HepG2 (cell line): ENCODE results near the gene PCYT2. TPM values are rescaled to one million over a fixed set of nuclear protein-coding genes. Genes with fewer than 3 reads are reported as not detected.

Experiments
- FOXC1 ChIP-seq: sonication (generic); formaldehyde crosslinking; IDR thresholded peaks from 2 replicates; pipeline ENCODE4 v1.8.0; 2022; ENCODE audit warnings: mild to moderate bottlenecking, missing genetic modification reagents, borderline replicate concordance
- RELA ChIP-seq: sonication (generic); formaldehyde crosslinking; IDR thresholded peaks from 2 replicates; pipeline ENCODE4 v1.4.0; 2020; ENCODE audit warnings: missing genetic modification reagents
- RFX1 ChIP-seq: fragments of 450-650 bp; IDR thresholded peaks from 2 replicates; pipeline ENCODE4 v1.6.1; 2017
- TAF15 ChIP-seq: fragments of 200-400 bp; formaldehyde crosslinking; IDR thresholded peaks from one replicate; pipeline ENCODE4 v1.6.1; 2018; ENCODE audit warnings: mild to moderate bottlenecking, low read depth, low read length; ENCODE audit not compliant: poor library complexity, severe bottlenecking
- ZMYM4 ChIP-seq: sonication (generic); formaldehyde crosslinking; IDR thresholded peaks from 2 replicates; pipeline ENCODE4 v1.8.1; 2023; ENCODE audit warnings: mild to moderate bottlenecking, missing genetic modification reagents
- ZNF235 ChIP-seq: sonication (generic); formaldehyde crosslinking; IDR thresholded peaks from 2 replicates; pipeline ENCODE4 v1.8.1; 2023; ENCODE audit warnings: mild to moderate bottlenecking, missing genetic modification reagents, borderline replicate concordance
- ZNF251 ChIP-seq: sonication (generic); formaldehyde crosslinking; IDR thresholded peaks from 2 replicates; pipeline ENCODE4 v1.9.0; 2021; ENCODE audit warnings: mild to moderate bottlenecking, missing genetic modification reagents
- ZNF34 ChIP-seq: sonication (generic); formaldehyde crosslinking; IDR thresholded peaks from 2 replicates; pipeline ENCODE4 v1.4.0; 2020; ENCODE audit warnings: mild to moderate bottlenecking, missing genetic modification reagents, borderline replicate concordance
- ZNF747 ChIP-seq: sonication (generic); formaldehyde crosslinking; IDR thresholded peaks from 2 replicates; pipeline ENCODE4 v1.8.1; 2023; ENCODE audit warnings: missing genetic modification reagents, mild to moderate bottlenecking, borderline replicate concordance
- polyA plus RNA-seq, 8 experiments: library from polyadenylated mRNA; depleted of rRNA in 3 of 8; stranded (reverse) in 7 of 8; unstranded in 1 of 8; fragments of >200 nt; fragmentation: Illumina TruSeq in 4 of 8; extraction: Trizol in 4 of 8; gene quantifications; 2 replicates each; pipeline versions ENCODE4 v1.2.1 to v1.2.3, GENCODE V29; 2011 to 2016; ENCODE audit warnings: low read depth in 4 of 8, missing spikeins in 1 of 8, mixed read lengths in 1 of 8; ENCODE audit not compliant: insufficient read depth in 1 of 8
- total RNA-seq, 5 experiments: library from RNA; depleted of rRNA; stranded (reverse); fragments of >200 nt; fragmentation: Illumina TruSeq; extraction: Trizol; gene quantifications; 2 replicates each; pipeline ENCODE4 v1.2.3, GENCODE V29; 2016; ENCODE audit warnings: low read depth in 1 of 5
- TF ChIP-seq, protein P1 (sequence below): sonication (generic); formaldehyde crosslinking; IDR thresholded peaks from 2 replicates; pipeline ENCODE4 v1.4.0; 2020; ENCODE audit warnings: missing genetic modification reagents
- TF ChIP-seq, protein P2 (sequence below): sonication (generic); formaldehyde crosslinking; IDR thresholded peaks from 2 replicates; pipeline ENCODE4 v1.5.1; 2020; ENCODE audit warnings: mild to moderate bottlenecking, moderate library complexity, missing genetic modification reagents
- TF ChIP-seq, protein P3 (sequence below), 2 experiments: IDR thresholded peaks; 2 replicates each; pipeline ENCODE4 v1.6.1; 2011 to 2012; ENCODE audit warnings: low read length in 2 of 2, borderline replicate concordance in 1 of 2, low read depth in 1 of 2, mild to moderate bottlenecking in 1 of 2, moderate library complexity in 1 of 2
- TF ChIP-seq, protein P4 (sequence below): sonication (generic); formaldehyde crosslinking; IDR thresholded peaks from 2 replicates; pipeline ENCODE4 v1.8.1; 2023; ENCODE audit warnings: mild to moderate bottlenecking, missing genetic modification reagents
- TF ChIP-seq, protein P5 (sequence below): sonication (generic); formaldehyde crosslinking; IDR thresholded peaks from 2 replicates; pipeline ENCODE4 v1.5.1; 2020; ENCODE audit warnings: missing genetic modification reagents, mild to moderate bottlenecking, borderline replicate concordance

PCYT2 gene
- total and polyA plus RNA-seq, 2 of the 13 experiments (the other 11 are each of a cell fraction or from before 2014, with no cell fraction given), result 147 to 297 TPM

DNA sequence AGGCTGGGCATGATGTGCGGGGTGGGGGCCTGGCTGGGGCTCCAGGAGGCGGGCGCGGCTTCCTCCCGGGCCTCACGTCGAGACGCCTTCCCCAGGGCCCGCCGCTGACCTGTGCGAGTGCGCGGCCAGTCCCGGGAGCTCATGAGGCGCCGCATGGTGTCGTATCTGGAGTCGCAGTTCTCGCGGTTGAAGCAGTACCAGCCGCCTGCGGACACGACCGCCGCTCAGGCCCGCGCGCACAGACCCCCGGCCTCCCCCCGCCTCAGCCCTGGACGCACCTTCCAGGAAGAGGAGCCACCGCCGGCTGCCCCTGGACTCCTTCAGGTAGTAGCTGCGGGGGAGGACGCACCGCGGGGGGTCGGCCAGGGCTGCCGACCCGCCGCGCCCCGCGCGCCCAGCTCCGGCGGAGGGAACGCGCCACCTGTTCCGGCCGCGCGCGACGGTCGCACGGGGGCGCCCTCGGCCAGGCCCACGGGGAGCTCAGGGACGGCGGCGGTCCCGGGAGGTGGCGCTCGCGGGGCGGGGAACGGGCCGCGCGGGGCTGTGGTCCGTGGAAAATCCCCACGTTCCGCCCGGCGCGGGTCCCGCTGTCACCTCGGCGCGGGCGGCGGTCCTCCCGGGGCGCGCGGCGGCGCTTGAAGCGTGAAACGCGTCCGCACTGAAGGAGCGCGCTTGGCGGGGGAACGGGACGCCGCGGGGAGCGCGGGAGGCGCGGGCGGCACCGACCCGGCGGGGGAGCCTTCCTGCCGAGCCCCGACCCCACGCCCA lies 48.3 kb upstream of the PCYT2 start (continued):
- TF ChIP-seq, protein P1, sequence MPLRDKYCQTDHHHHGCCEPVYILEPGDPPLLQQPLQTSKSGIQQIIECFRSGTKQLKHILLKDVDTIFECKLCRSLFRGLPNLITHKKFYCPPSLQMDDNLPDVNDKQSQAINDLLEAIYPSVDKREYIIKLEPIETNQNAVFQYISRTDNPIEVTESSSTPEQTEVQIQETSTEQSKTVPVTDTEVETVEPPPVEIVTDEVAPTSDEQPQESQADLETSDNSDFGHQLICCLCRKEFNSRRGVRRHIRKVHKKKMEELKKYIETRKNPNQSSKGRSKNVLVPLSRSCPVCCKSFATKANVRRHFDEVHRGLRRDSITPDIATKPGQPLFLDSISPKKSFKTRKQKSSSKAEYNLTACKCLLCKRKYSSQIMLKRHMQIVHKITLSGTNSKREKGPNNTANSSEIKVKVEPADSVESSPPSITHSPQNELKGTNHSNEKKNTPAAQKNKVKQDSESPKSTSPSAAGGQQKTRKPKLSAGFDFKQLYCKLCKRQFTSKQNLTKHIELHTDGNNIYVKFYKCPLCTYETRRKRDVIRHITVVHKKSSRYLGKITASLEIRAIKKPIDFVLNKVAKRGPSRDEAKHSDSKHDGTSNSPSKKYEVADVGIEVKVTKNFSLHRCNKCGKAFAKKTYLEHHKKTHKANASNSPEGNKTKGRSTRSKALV (CRISPR knock-in tag), result no peak
- TF ChIP-seq ZNF251 (CRISPR knock-in tag), result 0 out of 2 replicates have a peak, but pooled peaks have one; percentile 44
- TF ChIP-seq, protein P2, sequence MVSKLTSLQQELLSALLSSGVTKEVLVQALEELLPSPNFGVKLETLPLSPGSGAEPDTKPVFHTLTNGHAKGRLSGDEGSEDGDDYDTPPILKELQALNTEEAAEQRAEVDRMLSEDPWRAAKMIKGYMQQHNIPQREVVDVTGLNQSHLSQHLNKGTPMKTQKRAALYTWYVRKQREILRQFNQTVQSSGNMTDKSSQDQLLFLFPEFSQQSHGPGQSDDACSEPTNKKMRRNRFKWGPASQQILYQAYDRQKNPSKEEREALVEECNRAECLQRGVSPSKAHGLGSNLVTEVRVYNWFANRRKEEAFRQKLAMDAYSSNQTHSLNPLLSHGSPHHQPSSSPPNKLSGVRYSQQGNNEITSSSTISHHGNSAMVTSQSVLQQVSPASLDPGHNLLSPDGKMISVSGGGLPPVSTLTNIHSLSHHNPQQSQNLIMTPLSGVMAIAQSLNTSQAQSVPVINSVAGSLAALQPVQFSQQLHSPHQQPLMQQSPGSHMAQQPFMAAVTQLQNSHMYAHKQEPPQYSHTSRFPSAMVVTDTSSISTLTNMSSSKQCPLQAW (CRISPR knock-in tag), result no peak
- TF ChIP-seq, protein P3, sequence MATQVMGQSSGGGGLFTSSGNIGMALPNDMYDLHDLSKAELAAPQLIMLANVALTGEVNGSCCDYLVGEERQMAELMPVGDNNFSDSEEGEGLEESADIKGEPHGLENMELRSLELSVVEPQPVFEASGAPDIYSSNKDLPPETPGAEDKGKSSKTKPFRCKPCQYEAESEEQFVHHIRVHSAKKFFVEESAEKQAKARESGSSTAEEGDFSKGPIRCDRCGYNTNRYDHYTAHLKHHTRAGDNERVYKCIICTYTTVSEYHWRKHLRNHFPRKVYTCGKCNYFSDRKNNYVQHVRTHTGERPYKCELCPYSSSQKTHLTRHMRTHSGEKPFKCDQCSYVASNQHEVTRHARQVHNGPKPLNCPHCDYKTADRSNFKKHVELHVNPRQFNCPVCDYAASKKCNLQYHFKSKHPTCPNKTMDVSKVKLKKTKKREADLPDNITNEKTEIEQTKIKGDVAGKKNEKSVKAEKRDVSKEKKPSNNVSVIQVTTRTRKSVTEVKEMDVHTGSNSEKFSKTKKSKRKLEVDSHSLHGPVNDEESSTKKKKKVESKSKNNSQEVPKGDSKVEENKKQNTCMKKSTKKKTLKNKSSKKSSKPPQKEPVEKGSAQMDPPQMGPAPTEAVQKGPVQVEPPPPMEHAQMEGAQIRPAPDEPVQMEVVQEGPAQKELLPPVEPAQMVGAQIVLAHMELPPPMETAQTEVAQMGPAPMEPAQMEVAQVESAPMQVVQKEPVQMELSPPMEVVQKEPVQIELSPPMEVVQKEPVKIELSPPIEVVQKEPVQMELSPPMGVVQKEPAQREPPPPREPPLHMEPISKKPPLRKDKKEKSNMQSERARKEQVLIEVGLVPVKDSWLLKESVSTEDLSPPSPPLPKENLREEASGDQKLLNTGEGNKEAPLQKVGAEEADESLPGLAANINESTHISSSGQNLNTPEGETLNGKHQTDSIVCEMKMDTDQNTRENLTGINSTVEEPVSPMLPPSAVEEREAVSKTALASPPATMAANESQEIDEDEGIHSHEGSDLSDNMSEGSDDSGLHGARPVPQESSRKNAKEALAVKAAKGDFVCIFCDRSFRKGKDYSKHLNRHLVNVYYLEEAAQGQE (IDR thresholded peaks at IDR 0.05; ENCODE audit: borderline replicate concordance in 1 of 2, low read depth in 1 of 2, low read length in 2 of 2), result no peak
- TF ChIP-seq, protein P4, sequence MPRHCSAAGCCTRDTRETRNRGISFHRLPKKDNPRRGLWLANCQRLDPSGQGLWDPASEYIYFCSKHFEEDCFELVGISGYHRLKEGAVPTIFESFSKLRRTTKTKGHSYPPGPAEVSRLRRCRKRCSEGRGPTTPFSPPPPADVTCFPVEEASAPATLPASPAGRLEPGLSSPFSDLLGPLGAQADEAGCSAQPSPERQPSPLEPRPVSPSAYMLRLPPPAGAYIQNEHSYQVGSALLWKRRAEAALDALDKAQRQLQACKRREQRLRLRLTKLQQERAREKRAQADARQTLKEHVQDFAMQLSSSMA (CRISPR knock-in tag), result no peak
- TF ChIP-seq RELA (CRISPR knock-in tag), result no peak
- TF ChIP-seq FOXC1 (CRISPR knock-in tag), result no peak
- no peak for TF ChIP-seq ZNF34 (CRISPR knock-in tag)
- TF ChIP-seq ZNF747 (CRISPR knock-in tag), result 0 out of 2 replicates have a peak, but pooled peaks have one; percentile 53
- TF ChIP-seq TAF15, result peak; percentile 42
- TF ChIP-seq ZMYM4 (CRISPR knock-in tag), result no peak
- no peak for TF ChIP-seq RFX1
- TF ChIP-seq, protein P5, sequence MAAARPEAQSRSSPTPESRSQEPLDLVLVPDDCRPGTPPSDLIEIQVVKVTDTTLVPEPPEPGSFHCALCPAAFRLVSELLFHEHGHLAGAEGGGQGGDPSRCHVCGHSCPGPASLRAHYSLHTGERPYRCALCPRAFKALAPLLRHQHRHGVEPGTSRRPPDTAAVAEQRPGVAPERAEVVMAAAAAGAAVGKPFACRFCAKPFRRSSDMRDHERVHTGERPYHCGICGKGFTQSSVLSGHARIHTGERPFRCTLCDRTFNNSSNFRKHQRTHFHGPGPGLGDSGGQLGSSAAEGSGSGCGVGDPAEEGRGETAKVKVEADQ (CRISPR knock-in tag), result no peak
- no peak for TF ChIP-seq ZNF235 (CRISPR knock-in tag)
